D721Med (cell line): Measurements from ENCODE around the gene ITGB5.
"Not testable (repeated sequence)": the region's sequence is repeated elsewhere in the genome, so short reads cannot be mapped to it uniquely, and the experiment has no call there.

Experiments
- DNase-seq: peaks from one replicate; pipeline ENCODE4 v3.0.0; 2011; ENCODE audit warnings: low spot score; ENCODE audit not compliant: insufficient read length
- FAIRE-seq: peaks from 2 replicates; lab custom pipeline; 2011; peaks lifted over from hg19 to GRCh38; lab: Jason Lieb, UNC
- CTCF ChIP-seq: IDR thresholded peaks from 2 replicates; pipeline ENCODE4 v1.5.1; 2012; ENCODE audit warnings: mild to moderate bottlenecking, control low read depth; ENCODE audit not compliant: insufficient read depth; ENCODE audit errors: missing control alignments

ITGB5 gene

DNA sequence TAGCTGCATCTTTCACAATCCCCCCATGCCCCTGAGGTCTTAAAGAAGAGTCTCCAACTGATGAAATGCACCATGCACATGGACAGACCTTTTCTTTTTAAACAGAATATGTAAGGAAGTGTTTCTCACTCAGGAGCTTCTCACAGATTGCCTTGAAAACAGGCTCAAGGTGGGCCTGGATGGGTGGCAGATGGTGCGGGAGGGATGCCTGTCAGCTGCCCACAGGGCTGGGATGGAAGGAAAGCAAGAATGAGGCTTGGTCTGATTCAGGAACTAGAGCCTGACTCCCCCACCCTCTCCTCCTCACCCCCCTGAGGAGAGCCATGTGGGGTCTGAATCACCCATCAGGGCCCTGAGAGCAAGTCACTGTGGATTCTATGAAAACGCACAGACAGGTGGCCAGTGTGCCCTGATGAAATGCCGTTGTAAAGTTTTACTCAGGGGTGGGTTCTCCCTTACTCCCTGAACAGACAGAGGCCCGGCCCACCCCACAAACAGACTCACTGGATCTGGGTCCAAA lies 89.7 kb downstream of the ITGB5 start:
- no peak for TF ChIP-seq CTCF
- FAIRE-seq = no peak
- DNase-seq = no peak

DNA sequence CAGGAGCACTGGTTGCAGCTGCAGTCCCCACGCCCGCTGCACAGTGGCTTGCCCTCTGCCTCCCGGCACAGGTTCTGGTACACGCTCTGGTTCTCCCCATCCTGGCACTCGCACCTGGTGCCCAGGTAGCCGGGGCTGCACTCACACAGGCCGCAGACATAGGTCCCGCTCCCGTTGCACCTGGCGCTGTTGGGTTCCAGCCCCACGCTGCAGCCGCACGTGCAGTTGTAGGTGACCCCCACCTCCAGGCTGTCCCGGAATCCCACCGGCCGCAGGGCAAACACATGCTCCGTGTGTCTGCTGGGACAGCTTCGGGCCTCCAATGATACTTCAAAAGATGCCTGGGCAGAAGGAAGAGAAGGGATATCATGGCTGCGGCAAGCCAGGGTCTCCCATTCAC lies 90.7 kb downstream of the ITGB5 start:
- no peak for DNase-seq
- no peak for TF ChIP-seq CTCF
- no peak for FAIRE-seq

GRCh38 chr3:124793054-124793739 lies 94.0 kb downstream of the ITGB5 start:
- FAIRE-seq (no peak), DNase-seq (no peak)
- TF ChIP-seq CTCF = no peak

- DNase-seq (no peak), FAIRE-seq (no peak)
- TF ChIP-seq CTCF = no peak
These were observed 94.7 kb downstream of the ITGB5 start for GRCh38 chr3:124792341-124793040.

DNA sequence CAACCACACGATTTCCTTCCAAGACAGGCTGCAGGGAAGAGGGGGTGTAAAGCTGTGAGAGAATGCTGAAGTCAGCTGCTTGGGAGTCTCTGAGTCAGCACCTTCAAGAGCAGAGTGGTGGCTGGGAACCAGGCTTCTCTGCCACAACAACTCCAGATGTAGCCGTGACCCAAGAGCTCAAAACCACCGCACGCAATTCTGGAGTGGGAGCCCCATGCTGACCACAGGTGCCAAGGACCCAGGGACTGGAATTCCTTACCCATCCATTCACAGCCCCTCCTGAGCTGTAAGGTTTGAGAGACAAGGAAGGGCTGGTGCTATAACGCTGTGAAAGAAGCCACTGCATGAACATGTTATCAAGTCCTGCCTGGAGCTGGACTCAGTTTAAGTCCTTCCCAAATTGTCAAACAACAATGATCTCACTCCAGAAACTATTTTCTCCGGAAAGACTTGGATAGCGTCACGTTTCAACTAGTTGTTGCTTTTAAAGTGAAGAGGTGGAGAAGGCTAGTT lies 95.5 kb downstream of the ITGB5 start:
- no peak for FAIRE-seq
- no peak for DNase-seq
- no peak for TF ChIP-seq CTCF

GRCh38 chr3:124791142-124791541 lies 96.0 kb downstream of the ITGB5 start:
- no peak for DNase-seq
- no peak for FAIRE-seq
- no peak for TF ChIP-seq CTCF

DNA sequence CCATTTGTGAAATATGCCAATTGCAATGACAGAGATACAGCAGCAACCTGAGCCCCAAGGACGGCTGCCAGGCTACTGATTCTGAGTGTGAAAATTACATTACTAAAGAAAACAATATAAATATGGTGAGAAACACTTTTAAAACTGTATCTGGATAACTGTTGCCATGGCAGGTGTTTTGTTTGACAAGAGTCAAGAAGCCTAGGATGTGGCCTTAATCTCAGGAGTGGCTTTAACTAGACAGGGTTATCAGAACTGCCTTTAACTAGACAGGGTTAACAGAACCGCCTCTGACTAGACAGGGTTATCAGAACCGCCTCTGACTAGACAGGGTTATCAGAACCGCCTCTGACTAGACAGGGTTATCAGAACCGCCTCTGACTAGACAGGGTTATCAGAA lies 98.1 kb downstream of the ITGB5 start:
- DNase-seq, FAIRE-seq: not testable (repeated sequence)
